GM19035 (cell line): Measurements from ENCODE around the gene TAS2R40.
"Not testable (repeated sequence)": the region's sequence is repeated elsewhere in the genome, so short reads cannot be mapped to it uniquely, and the experiment has no call there.

Source experiments
- ATAC-seq: cut with Tn5 transposase; IDR thresholded peaks from one replicate; pipeline ENCODE4 v1.9.1; 2021; ENCODE audit not compliant: unreplicated experiment

TAS2R40 gene

GRCh38 chr7:143221737-143222136, at the start of gene TAS2R40:
Gene TAS2R40, plus strand, starts transcription at chr7:143222037. Its CDS starts 42 bp downstream, at chr7:143222079.
- no peak for ATAC-seq

- no peak for ATAC-seq
Measured at GRCh38 chr7:143172354-143172753, 49.5 kb upstream of the TAS2R40 start.

DNA sequence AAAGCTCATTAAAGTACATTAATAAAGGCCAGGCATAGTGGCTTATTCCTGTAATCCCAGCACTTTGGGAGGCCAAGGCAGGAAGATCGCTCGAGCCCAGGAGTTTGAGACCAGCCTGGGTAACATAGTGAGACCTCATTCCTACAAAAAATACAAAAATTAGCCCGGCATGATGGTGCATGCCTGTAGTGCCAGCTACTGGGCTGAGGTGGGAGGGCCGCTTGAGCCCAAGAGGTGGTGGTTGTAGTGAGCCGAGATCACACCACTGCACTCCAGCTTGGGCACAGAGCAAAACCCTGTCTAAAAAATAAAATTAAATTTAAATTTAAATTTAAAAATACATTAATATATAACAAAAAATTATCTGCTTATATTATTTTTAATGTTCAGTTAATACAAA, 45.7 kb upstream of the TAS2R40 start:
- ATAC-seq = no peak

- ATAC-seq = no peak
Measured at GRCh38 chr7:143177374-143178119, 44.3 kb upstream of the TAS2R40 start.

DNA sequence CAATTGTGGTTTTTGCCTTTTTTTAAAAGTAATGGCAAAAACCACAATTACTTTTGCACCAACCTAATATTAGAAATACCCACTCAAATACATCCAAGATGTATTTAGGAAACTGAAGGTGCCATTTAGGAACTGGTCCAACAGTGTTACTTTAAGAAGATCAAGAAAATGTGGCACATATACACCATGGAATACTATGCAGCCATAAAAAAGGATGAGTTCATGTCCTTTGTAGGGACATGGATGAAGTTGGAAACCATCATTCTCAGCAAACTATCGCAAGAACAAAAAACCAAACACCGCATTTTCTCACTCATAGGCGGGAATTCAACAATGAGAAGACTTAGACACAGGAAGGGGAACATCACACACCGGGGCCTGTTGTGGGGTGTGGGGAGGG, 41.1 kb upstream of the TAS2R40 start:
- ATAC-seq = not testable (repeated sequence)

DNA sequence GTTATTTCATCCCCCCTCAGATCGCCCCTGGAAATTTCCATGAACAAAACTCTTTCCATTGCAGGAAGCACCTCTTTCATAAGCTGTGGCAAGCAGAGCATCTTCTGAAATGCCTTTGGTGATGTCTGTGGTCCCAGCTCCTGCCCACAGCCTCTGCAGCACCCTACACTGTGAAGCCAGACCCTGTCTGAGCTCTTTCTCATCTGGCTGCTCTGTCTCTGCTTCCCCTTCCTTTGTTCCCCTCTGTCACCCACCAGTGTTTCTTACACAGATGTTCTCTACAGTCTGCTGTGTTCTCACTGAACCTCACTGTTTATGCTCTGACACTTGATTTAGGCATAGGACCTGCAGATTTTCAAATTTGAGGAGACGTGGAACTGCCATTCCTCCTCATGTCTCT, 40.5 kb upstream of the TAS2R40 start:
- ATAC-seq = no peak

DNA sequence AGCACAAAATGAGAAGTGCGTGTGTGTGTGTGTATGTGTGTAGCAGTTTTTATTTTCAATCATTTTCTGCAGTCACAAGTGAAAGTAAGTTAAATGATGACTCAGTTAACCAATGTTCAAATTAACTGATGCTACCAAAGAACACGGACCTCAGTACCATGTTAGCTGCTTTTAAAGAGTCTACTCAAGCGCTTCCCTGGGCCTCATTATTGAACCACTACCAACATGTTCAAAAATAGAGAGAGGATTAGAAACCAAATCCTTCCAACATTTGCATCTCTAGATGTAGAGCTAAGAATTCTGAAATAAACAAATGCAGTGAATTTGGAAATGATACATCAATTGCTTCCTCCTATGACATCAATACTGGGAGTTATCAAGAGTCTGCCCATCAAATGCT, 38.8 kb upstream of the TAS2R40 start, which contains the start of gene TAS2R39:
TAS2R39 (plus strand) TSS at position 396 of the 400 bp plus-strand sequence; CDS start at position 396, 0 bp downstream.
- no peak for ATAC-seq

DNA sequence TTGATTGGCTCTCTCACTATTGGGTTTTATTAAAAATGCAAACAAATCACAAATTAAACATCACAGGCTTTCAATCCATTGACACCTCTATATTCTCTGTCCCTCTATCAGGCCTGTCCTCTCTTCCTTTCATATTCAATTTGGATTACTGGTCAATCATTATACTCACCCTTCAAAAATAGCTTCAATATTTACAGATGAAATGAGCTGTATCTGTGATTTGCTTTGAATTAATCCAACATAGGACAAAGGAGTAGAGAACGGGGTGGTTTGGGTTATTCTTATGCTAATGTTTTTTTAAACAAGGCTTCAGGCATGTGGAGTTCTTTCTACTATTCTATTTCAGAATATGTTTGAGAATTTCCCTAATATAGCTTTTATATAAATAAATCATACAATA, 36.3 kb upstream of the TAS2R40 start:
- ATAC-seq = no peak

DNA sequence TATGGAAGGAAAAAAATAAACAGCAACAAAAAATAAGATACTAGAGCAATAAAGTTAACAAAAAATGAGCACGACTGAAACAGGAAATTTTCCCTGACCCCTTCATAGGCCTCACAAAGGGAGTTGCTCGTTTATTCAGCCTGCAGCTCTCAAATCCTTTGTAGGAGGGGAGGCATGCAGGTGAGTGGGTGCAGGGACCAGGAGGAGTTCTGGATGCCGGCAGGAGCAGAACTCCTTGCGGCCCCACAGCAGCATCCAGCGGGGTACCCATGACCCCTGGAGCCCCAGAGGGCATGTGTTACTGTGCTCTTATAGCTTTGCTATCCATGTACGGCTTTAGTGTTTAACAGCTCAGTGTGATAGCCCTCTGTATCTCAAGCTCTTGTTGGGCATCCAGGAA, 32.8 kb upstream of the TAS2R40 start:
- ATAC-seq = no peak

- ATAC-seq = no peak
Measured at GRCh38 chr7:143193880-143194279, 28.0 kb upstream of the TAS2R40 start.

- no peak for ATAC-seq
Measured at GRCh38 chr7:143199040-143199439, 22.8 kb upstream of the TAS2R40 start.

DNA sequence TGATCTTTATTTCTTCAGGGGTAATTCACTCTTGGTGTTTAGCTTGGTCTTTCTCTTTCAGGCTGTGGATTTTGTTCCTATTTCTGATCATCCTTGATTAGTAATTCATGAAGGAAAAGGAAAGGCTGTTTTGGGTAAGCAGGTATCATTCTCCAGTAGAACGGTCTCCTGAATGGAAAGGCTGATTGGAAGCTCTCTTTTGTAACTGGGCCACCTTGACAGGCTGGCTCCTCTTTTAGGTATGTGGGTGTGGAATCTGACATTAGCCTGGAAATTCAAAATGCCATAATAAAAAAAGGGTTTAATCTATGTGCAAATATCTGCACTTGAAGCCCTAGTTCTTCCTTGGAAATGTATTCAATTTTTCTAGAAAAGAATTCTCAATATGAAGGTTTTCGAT, 19.7 kb upstream of the TAS2R40 start:
- no peak for ATAC-seq

GRCh38 chr7:143203386-143203785, 18.5 kb upstream of the TAS2R40 start:
- ATAC-seq = no peak

DNA sequence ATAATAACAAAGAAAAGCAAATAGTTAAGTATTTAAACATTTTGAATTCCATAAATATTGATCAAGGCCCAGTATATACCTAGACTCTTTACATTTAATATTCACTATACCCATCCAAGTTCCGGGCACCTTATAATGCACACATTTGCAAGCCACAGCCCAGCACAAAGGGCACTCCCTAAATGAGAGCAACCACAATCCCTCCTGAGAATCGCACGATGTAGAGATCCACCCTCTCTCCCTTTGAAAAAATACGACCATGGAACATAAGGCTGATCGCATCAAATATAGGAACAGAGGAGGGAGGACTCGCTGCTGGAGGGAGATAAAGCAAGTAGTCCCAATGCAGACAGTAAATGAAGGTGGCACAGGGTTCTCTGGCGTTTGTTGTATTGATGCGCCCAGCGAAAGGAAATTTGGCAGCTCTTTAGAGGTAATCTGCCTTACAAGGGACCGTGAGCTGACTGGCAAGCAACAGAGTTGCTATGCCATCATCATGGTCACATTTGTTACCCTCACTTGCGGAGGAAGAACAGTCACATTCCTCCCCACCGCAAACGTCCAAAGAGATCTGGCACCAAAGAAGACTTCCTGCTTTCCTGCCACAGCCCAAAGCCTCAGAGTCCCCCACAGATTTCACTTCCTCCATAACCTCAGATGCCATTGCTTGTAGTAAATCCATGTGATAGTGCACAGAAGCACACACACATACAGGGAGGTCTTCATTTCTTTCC, 16.1 kb upstream of the TAS2R40 start:
- ATAC-seq = no peak

DNA sequence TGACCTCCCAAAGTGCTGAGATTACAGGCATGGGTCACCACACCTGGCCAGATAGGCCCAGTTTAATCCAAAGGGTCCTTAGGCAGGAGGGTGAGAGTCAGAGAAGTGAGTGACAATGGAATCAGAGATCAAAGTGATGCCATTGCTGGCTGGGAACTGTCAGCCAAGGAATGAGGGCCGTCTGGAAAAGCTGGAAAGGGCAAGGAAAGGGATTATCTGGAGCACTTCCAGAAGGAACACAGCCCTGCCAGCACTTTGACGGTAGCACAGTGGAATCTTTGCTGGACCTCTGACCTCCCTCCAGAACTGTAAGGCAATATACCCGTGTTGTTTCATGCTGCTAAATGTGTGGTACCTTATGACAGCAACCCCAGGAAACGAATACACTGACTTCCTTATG, 11.3 kb upstream of the TAS2R40 start:
- ATAC-seq = no peak

DNA sequence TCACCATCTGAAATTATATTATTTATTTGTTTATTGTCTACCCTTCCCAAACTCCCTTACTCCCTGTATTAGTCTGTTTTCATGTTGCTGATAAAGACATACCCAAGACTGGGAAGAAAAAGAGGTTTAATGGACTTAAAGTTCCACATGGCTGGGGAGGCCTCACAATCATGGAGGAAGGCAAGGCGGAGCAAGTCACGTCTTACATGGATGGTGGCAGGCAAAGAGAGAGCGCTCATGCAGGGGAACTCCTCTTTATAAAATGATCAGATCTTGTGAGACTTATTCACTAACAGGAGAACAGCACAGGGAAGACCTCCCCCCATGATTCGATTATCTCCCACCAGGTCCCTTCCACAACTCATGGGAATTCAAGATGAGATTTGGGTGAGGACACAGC, 8.4 kb upstream of the TAS2R40 start:
- ATAC-seq = not testable (repeated sequence)

DNA sequence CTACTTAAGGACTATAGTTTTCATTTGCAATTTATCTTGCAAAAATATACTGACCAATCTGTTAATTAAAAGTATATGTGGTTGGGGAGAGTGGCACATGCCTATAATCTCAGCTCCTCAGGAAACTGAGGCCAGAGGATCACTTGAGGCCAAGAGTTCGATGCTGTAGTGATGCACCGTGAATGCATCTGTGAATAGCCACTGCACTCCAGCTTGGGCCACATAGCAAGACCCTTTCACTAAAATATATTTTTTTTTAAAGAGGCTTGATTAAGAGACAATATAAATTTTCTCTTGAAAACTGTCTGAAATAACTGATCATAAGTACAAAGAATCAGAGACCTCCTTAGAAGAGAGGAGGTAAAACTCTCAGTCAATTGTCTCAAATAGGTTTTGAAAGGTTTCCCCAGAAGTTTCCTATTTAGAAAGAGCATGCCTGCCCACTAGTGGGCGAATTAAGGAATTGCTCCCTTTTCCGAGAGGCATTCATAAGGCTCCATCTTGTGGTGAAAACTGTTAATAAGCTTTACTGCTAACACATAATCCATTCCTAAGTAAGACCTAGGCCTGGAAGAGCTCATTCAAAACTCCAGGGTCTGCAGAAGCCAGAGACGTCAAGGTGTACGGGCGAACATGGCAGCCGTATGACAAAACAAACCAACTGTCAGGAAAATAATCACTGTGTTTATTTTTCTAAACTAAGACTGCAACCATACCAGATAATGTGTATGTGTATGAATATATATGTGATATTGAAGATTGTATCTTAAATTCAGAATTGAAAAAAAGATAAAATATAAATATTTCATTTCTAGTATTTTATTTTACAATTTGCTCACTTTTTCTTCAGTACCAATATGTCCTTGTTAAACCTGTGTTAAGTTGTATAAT, 6.8 kb upstream of the TAS2R40 start:
- ATAC-seq = peak; percentile 89

GRCh38 chr7:143216151-143216550, 5.7 kb upstream of the TAS2R40 start:
- no peak for ATAC-seq

- no peak for ATAC-seq
Measured at GRCh38 chr7:143216686-143217085, 5.2 kb upstream of the TAS2R40 start.

- ATAC-seq = no peak
Measured at GRCh38 chr7:143217806-143218205, 4.0 kb upstream of the TAS2R40 start.

GRCh38 chr7:143221286-143221685, 551 bp upstream of the TAS2R40 start:
- ATAC-seq = no peak
